Loucy (cell line): Measurements from ENCODE around the gene PEMT.

Experiments
- H2AFZ ChIP-seq: fragments of 200-600 bp; sonication (generic); 2 replicates; pipeline ENCODE4 v1.6.0; 2016; ENCODE audit warnings: antibody characterized with exemption, mild to moderate bottlenecking, low read length, moderate library complexity
- H3F3A ChIP-seq: fragments of 200-600 bp; 2 replicates; pipeline ENCODE4 v1.6.0; 2016; ENCODE audit warnings: antibody characterized with exemption, low read depth, mild to moderate bottlenecking
- H3K27me3 ChIP-seq: fragments of 200-600 bp; sonication (generic); 2 replicates; pipeline ENCODE4 v1.6.1; 2014; ENCODE audit warnings: low read length, mild to moderate bottlenecking; ENCODE audit not compliant: insufficient read depth, poor library complexity, severe bottlenecking
- H3K36me3 ChIP-seq: fragments of 200-600 bp; sonication (generic); 2 replicates; pipeline ENCODE4 v1.6.1; 2016; ENCODE audit warnings: low read length; ENCODE audit not compliant: insufficient read depth
- H3K4me1 ChIP-seq: fragments of 200-600 bp; sonication (generic); 2 replicates; pipeline ENCODE4 v1.5.1; 2014; ENCODE audit warnings: low read length, mild to moderate bottlenecking; ENCODE audit not compliant: insufficient read depth, poor library complexity, severe bottlenecking
- H3K4me2 ChIP-seq: fragments of 200-600 bp; sonication (generic); 2 replicates; pipeline ENCODE4 v1.6.0; 2014; ENCODE audit warnings: antibody characterized with exemption, low read length, low read depth, mild to moderate bottlenecking; ENCODE audit not compliant: poor library complexity, severe bottlenecking
- H3K4me3 ChIP-seq: fragments of 200-600 bp; sonication (generic); 2 replicates; pipeline ENCODE4 v1.5.1; 2014; ENCODE audit warnings: low read length, mild to moderate bottlenecking, mixed read lengths; ENCODE audit not compliant: poor library complexity, severe bottlenecking
- H3K79me2 ChIP-seq: fragments of 200-600 bp; sonication (generic); 2 replicates; pipeline ENCODE4 v1.6.1; 2014; ENCODE audit warnings: low read length; ENCODE audit not compliant: insufficient read depth
- H3K9ac ChIP-seq: fragments of 200-600 bp; sonication (generic); 2 replicates; pipeline ENCODE4 v1.6.0; 2014; ENCODE audit warnings: mild to moderate bottlenecking, low read depth, low read length, moderate library complexity; ENCODE audit not compliant: poor library complexity, severe bottlenecking
- H3K9me2 ChIP-seq: fragments of 200-600 bp; sonication (generic); replicated peaks from 2 replicates; pipeline ENCODE4 v1.6.1; 2016; ENCODE audit warnings: low read depth, low read length, mixed read lengths
- H3K9me3 ChIP-seq: fragments of 200-600 bp; sonication (generic); 2 replicates; pipeline ENCODE4 v1.6.1; 2014; ENCODE audit warnings: mild to moderate bottlenecking, antibody characterized with exemption, low read length, low read depth; ENCODE audit not compliant: insufficient read depth
- H4K20me1 ChIP-seq: fragments of 200-600 bp; sonication (generic); 2 replicates; pipeline ENCODE4 v1.6.0; 2014; ENCODE audit warnings: antibody characterized with exemption, low read length, mild to moderate bottlenecking; ENCODE audit not compliant: insufficient read depth, poor library complexity, severe bottlenecking
- CTCF ChIP-seq: fragments of 200-600 bp; sonication (generic); conservative IDR thresholded peaks from 2 replicates; pipeline ENCODE4 v1.5.1; 2014; ENCODE audit warnings: mild to moderate bottlenecking, antibody characterized with exemption, low read length
- EZH2phosphoT487 ChIP-seq: fragments of 200-600 bp; IDR thresholded peaks from 2 replicates; pipeline ENCODE4 v1.6.1; 2018; ENCODE audit warnings: antibody characterized with exemption, mild to moderate bottlenecking, moderate library complexity, borderline replicate concordance

The PEMT gene

GRCh38 chr17:17613708-17614114, 22.2 kb upstream of the PEMT start:
- Histone ChIP-seq H3F3A (no peaks in the 10 kb centered on the region), H3K9ac (no peak overlapping the region), H3K36me3 (no peaks in the 10 kb centered on the region), H3K9me3 (no peaks in the 10 kb centered on the region), H3K4me2 (no peak overlapping the region), H2AFZ (no peak overlapping the region), H3K9me2 (no peaks in the 10 kb centered on the region), H4K20me1 (no peaks in the 10 kb centered on the region), H3K27me3 (no peaks in the 10 kb centered on the region), H3K79me2 (no peaks in the 10 kb centered on the region), H3K4me3 (no peak overlapping the region), H3K4me1 (no peaks in the 10 kb centered on the region)
- TF ChIP-seq CTCF (peak; percentile 76), EZH2phosphoT487 (no peak)

GRCh38 chr17:17612085-17613022, 20.8 kb upstream of the PEMT start:
- no peaks in the 10 kb centered on the region for H3K36me3 ChIP-seq
- H3K4me2 ChIP-seq, result no peak overlapping the region
- H3K4me3 ChIP-seq, result no peak overlapping the region
- H3K9ac ChIP-seq, result no peak overlapping the region
- no peaks in the 10 kb centered on the region for H3K4me1 ChIP-seq
- H3K27me3 ChIP-seq, result no peaks in the 10 kb centered on the region
- H2AFZ ChIP-seq, result no peak overlapping the region
- no peaks in the 10 kb centered on the region for H3K9me3 ChIP-seq
- H3K9me2 ChIP-seq, result no peaks in the 10 kb centered on the region
- no peaks in the 10 kb centered on the region for H3F3A ChIP-seq
- H3K79me2 ChIP-seq, result no peaks in the 10 kb centered on the region
- TF ChIP-seq CTCF (no peak), EZH2phosphoT487 (no peak)
- H4K20me1 ChIP-seq, result no peaks in the 10 kb centered on the region

- no peaks in the 10 kb centered on the region for H3K36me3 ChIP-seq
- no peaks in the 10 kb centered on the region for H3K4me1 ChIP-seq
- no peaks in the 10 kb centered on the region for H3K9me3 ChIP-seq
- H3K9ac ChIP-seq, result no peak overlapping the region
- no peaks in the 10 kb centered on the region for H3K79me2 ChIP-seq
- H3F3A ChIP-seq, result no peaks in the 10 kb centered on the region
- peak overlapping the region; percentile 74; the same call in 1 of the 2 replicates for H2AFZ ChIP-seq
- no peaks in the 10 kb centered on the region for H4K20me1 ChIP-seq
- TF ChIP-seq CTCF, result no peak
- TF ChIP-seq EZH2phosphoT487, result no peak
- no peaks in the 10 kb centered on the region for H3K9me2 ChIP-seq
- no peak overlapping the region for H3K4me2 ChIP-seq
- no peak overlapping the region for H3K4me3 ChIP-seq
- H3K27me3 ChIP-seq, result no peaks in the 10 kb centered on the region
These were observed 17.6 kb upstream of the PEMT start for GRCh38 chr17:17609121-17609520.
